AML-193 (cell line): ENCODE data around the gene APLNR.
"Not testable (repeated sequence)": the region's sequence is repeated elsewhere in the genome, so short reads cannot be mapped to it uniquely, and the experiment has no call there.

ENCODE experiments used
- DNase-seq, 2 experiments: peaks; one replicate each; lab custom pipeline; 2025; lab: John Stamatoyannopoulos, UW

APLNR gene

DNA sequence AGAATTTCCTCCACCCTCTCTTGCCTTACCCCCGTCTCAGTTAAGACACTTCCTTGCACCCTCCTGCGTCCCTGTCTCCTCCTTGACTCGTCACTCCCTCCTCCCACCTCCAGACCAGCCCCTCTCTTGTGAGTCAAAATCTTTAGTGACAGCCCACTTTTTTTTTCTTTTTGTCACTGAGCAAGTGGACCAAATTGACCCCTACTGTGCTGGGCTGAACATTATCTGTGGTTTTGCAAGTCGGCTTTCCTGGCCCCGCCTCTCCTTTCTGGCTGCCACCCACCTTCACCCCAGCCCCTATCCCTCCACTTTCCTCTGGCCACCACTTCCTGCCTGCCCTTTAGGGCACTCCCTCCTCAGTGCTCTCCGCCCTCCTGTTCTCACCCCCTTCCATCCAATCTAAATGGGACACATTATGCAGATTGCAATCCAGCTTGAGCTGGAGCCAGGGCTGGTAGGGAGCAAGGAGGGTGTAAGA, at the start of gene APLNR:
APLNR (minus strand) TSS at position 47 of the 478 bp plus-strand sequence. CDS start 246 bp downstream, outside the sequence.
- no peak for DNase-seq

DNA sequence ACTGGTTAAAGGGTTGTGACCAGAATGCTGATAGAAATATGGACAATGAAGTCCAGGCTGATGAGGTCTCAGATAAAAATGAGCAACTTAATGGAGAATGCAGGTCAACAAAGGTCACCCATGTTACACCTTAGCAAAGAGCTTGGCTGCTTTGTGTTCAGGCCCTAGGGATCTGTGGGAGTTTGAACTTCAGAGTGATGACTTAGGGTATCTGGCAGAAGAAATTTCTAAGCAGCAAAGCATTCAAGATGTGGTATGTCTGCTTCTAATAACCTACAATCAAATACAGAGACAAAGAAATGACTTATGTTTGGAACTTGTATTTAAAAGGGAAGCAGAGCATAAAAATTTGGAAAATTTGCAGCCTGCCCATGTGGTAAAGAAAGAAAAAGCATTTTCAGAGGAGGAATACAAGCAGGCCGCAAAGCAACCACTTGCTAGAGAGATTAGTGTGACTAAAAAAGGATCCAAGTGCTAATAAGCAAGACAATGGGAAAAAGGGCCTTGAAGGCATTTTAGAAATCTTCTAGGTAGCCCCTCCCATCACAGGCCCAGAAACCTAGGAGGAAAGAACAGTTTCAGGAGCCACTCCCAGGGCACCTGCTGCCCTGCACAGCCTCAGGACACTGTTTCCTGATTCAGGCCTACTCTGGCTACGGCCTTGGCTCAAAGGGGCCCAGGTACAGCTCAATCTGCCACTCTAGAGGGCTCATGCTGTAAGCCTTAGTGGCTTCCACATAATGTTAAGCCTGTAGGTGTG, 46.4 kb upstream of the APLNR start:
- no peak for DNase-seq

DNA sequence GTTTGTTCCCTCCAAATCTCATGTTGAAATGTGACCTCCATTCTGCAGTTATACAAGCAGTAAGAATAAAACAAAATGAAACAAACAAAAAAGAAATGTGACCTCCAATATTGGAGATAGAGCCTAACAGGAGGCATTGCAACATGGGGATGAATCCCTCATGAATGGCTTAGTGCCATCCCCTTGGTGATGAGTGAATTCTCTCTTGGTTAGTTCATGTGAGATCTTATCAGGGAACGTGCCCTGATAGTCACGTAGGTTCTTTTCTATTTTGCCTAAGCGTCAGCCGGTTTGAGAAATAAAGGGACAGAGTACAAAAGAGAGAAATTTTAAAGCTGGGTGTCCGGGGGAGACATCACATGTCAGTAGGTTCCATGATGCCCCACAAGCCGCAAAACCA, 44.5 kb upstream of the APLNR start:
- DNase-seq, result not testable (repeated sequence)

DNA sequence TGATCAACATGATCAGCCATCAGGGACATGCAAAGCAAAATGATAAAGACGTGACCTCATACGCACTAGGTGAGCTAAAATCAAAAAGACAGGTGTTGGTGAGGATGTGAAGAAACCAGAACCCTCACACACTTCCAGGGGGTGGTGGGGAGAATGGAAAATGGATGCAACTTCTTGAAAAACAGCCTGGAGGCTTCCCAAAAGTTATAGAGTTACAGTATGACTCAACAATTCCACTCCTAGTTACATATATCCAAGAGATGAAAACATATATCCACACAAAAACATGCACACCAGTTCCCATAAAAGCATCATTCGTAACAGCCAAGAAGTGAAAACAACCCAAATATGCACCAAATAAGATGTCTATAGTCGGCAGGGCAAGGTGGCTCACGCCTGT, 42.1 kb upstream of the APLNR start:
- DNase-seq, result no peak

DNA sequence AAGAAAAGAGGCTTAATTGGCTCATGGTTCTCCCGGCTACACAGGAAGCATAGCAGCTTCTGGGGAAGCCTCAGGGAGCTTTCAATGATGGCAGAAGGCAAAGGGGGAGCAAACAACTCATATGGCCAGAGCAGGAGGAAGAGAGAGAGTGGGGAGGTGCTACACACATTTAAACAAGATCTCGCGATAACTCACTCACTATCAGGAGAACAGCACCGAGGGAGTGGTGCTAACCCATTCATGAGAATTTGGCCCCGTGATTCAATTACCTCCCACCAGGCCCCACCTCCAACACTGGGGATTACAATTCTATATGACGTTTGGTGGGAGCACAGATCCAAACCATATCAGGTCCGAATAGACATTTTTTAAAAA, 41.7 kb upstream of the APLNR start:
- DNase-seq, result no peak

DNA sequence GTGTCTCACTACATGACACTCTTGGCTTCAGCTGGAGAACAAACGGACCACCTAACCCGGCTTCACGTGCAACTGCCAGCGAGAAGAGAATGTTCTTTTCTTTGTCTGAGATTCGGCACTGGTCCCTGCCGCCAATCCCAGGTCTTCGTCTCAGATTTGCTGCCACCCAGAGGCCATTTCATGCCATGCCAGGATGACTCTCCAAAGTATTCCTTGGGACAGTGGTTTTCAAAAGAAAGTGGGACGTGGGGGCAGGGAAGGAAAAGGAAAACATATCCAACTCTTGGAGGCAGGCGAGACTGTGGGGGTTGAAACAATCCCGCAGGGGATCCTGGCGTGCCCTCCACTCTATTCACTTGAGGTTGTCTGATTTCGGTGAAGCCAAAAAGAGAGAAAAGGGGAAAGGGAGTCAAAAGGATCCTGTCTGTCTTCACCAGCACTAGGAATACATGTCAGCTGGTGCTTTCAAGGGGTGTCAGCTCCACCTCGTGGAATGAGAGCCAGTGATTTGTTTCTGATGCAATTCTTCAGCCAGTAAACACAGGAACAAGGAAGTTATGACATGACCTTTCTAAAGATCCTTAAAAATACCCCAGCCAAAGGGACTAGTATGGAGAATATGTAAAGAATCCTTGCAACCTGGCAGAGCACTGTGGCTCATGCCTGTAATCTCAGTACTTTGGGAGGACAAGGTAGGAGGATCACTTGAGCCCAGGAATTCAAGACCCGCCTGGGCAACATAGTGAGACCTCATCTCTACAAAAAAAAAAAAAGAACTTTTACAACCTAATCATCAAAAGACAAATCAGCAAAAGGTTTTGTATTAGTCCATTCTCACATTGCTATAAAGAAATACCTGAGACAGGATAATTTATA, 41.0 kb upstream of the APLNR start:
- DNase-seq, result peak; percentile 21 to 41

DNA sequence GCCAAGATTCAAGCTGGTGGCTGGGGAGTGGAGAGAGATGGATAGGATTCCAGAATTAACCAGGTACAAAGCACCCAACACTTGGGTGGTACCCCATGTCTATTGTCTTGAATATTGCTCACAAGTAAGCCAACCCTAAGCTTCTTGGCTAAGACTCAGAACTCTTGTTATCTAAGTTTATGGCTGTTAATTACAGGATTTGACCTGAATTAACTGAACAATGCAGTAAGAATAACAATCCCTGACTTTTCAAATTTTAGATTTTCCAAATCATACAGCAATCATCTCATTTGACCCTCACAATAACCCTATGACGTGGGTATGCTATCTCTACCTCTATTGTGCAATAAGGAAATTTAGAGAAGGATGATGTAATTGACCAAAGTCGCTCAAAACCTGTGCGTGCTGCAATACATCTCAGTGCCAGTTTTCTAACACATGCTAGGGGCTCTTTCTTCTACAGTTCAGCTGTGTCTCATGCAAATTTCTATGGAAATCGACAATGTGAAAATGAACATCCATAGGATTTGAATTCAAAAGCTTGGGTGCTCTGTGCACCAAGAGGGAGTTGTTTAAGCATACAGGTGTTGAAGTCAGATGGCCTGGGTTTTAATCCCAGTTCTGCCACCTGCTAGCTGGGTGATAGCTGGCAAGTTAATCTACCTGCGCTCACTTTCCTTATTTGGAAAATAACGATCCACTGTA, 40.1 kb upstream of the APLNR start:
- peak; percentile 11 to 32 for DNase-seq

DNA sequence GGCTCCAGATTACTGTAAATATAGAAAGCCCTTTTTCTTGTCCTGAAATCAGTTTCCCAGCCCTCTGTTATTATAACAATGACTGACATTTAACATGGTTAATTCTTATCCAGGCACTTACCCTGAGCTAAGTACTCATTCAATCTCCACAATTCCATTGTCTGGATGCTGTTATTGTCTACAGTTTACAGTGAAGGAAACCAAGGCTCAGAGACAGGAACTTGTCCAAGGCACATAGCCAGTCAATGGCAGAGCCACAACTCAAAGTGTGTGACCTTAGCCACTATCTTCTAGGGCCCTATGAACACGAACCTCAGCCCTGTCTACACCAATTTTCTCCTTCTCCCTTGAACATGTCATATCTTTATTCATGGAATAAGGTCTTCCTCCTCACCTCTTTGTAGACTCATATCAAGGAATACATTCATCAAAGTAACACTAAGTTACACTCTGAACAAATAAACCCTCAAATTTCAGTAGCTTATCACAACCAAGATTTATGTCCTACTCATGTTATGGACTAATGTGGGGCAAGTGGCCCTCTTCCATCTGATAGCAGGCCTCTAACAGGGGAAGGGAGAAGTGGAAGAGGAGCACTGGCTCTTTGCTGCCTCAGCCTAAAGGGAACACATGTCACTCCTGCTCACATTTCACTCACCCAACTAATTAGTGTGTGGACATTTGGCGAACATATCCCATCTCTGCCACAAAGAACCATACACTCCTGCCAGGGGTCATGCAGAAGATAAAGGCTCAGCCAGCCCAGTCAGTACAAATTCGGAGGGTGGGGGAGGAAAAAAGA, 39.3 kb upstream of the APLNR start:
- no peak for DNase-seq

DNA sequence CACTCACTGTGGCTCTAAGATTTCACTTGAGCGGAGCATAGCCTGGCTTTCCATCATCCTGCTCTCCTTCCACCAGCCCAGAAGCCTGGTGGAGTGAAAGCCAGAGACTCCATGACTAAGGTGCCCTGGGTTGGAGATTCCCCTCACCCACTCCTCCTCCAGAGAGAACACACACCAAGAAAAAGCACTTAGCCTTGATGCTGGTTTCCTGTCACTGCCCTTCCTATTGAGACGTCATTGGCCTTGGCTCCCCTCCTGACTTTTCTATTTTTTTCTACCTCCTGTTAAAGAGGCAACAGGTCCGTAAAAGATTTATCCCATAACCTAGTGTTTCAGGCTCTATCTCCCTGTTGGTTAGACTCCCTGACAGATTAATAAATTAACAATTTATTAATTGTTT, 38.5 kb upstream of the APLNR start:
- no peak for DNase-seq

DNA sequence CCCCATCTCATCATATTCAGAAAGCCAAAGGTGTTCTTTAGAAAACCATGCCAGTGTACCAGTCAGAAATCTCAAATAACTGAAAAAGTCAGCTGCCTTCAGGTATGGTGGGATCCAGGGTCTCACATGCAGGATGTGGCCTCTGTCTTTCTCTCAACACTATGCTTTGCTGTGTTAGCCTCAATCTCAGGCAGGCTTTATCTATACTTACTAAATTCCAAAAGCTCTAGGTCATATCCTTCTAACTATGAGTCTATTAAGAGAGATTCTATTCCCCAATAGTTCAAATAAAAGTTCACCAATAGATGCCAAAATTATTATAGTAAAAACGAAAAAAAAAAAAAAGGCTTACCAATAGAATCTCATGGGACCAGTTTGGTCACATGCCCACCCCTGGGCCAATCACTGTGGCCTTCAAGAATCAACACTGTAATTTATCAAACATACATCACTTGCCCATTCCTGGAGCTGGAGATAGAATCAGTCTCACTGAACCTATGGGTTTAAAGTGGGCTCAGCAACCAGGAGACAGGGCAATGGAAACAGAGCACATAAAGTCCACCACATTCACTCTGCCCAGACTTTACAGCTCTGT, 38.0 kb upstream of the APLNR start:
- no peak for DNase-seq

DNA sequence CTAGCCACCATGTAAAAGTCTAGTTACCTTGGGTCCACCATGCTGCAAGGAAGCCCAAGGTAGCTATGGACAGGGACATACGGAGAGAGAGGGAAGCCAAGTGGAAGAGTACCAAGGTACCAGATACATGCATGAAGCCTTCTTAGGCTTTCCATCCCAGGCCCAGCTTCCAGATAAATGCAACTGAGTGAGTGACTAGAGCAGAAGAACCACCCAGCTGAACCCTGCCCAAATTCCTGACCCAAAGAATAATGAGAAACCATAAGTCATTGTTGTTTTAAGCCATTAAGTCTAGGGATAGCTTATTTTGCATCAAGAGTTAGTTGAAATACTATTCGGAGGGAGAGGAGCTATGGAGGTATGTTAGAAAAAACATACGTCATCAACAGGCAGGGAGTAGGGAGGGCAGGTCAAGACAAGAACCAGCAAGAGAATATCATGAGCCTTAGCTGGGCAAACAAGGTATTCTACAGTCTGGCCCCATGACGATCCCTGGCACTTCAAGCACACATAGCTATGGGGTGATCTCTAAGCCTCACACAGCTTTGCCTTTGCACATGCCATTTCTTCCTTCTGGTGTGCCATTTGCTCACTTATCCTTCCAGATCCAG, 36.5 kb upstream of the APLNR start:
- no peak for DNase-seq

DNA sequence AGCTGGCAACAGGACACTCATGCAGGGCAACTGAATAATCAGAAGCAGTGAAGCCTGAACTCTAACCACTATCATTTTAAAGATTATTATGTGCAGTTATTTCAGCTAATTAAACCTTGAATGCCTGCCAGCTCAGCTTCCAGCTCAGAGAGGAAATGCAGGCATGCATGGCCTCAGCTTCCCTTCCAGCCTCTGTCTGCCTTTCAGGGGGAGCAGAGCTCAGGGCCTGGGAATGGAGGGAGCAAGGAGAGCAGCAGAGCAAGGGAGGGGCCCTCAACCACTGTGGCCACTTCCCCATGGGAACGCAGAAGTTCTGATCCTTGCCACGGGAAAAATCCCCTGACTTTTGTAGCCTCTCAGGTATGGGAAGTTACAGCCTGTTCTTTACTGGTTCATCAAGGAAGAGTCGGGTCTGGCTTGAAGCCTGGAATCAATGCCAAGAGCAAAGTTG, 32.5 kb upstream of the APLNR start:
- no peak for DNase-seq

DNA sequence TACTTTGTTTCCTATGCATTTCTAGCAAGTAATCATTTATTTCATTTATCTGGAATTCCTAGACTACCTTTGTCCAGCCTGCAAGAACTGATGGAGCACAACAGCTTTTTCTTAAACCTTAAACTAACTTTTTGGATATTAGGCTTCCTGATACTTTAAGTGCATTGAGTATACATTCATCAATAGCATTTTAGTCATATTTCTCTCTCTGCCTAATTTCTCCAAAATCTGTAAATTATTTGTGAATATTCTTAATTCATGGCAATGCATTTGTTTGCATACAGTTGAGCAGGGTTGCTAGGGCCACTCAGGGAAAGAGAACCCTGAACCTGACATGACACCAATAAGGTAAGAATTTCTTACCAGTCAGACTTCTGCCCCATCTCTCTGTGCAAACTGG, 29.1 kb upstream of the APLNR start:
- DNase-seq, result no peak

DNA sequence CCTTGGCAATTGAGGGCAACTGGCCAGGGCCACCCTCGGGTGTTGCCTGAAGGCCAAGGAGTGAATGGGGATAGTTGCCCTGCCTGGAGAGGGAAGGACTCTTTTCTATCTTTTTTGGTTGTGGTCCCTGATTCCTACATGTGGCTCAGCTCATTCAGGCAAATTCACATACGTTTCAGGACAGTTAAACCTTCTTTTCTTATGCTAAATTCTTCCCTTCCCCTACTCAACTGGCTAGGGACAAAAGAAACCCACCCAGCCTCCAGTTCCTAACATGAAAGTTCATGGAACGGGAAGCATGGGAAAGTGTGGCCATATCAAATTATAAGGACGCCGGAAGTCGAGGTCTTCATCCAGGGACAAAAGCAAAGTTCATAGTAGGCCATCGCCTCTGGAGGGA, 26.3 kb upstream of the APLNR start:
- DNase-seq, result no peak

DNA sequence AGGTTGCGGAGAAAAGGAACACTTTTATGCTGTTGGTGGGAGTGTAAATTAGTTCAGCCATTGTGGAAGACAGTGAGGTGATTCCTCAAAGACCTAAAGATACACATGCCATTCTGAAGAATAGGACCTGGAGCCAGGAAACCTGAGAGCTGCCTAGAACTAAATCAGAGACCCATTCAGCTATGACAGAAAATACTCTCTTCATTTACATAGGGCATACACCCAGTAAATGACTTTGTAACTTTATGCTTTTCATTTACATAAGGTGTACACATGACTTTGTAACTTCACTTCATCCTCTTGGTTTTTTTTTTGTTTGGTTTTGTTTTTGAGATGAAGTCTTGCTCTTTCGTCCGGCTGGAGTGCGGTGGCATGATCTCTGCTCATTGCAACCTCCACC, 25.1 kb upstream of the APLNR start:
- DNase-seq, result no peak

DNA sequence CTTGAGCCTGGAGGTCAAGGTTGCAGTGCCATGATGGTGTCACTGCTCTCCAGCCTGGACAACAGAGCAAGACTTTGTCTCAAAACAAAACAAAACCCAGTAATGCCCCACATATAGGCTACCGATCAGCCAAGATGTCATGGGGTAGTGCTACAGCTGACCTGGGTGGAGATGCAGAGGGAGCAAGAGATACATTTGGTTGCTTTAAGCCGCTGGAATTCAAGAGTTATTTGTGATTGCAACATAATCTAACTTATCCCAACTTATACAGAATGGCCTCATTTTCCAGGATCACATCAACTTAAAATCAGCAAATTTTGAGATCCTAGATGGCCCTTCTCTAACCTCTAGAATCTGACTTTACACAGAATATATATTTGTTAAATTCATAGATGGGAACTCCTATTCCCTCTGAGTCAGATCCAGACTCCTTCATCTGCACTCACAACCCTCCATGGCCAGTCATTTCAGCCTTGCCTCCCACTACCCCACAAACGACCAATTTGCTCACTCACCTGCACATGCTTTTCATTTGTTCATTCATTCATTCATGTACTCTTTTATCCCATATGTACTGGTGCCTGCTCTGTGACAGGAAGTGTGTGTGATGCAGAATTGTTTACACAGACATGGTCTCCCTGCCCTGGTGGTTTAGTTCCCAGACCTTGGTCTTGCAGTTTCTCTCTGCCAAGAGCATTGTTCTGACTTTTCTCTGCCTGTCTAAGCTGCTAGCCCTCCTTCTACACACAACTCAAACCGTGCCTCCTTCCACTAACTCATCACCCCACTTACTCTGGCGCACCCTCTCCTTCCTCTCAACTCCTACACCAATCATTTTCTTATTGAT, 24.1 kb upstream of the APLNR start:
- no peak for DNase-seq

DNA sequence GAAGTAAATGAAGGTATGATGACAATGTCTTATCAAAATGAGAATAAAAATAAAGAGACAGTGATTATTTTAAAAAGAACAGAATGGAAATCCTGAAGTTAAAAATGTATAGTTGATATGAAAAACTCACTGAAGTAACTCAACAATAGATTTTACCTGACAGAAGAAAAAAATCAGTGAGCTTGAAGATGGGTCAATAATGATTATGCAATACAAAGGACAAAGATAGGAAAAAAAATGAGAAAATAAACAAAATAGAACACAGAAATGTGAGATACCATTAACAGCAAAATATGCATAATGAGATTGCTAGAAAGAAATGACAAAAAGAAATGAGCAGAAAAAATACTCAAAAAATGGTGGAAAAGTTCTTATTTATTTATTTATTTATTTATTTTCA, 19.1 kb upstream of the APLNR start:
- no peak for DNase-seq

DNA sequence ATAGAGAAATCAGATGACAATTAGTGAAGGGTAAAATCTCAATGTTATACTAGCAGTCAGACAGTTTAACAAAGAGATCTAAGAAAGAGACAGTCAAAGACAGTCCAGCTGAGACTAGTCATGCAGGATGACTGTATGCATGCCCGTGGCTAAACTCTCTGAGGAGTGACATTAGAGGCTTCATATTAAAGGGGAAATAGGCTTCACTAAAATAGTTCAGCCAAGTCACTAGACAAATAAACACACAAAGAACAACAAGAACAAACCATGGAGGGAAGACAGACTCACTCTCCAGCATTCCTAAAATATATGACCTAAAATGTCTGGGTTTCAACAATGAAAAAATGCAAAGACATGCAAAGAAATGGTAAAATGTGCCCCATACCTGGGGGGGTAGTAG, 18.6 kb upstream of the APLNR start:
- no peak for DNase-seq

DNA sequence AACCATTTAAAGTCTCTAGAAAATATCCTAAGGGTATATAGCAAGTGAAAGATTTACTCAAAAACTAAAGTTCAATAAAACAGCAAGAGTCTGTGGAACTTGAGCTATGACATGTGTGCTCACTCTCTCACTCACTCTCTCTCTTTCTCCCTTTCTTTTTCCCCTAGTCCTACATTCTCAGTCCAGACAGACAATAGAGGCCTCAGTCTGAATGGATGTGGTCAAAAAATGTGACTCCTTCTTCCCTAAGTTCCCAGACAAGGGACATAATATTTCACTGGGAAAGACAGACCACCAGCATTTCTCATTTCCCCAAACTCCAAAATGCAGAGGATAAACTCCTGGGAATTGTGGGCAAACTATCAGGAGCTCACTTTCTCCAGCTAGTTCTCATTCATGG, 17.6 kb upstream of the APLNR start:
- DNase-seq, result no peak
